HG03565 (cell line): ENCODE data around the gene L1TD1.
"Not testable (repeated sequence)": the region's sequence is repeated elsewhere in the genome, so short reads cannot be mapped to it uniquely, and the experiment has no call there.

Experiments used
- ATAC-seq: cut with Tn5 transposase; IDR thresholded peaks from one replicate; pipeline ENCODE4 v1.9.1; 2021; ENCODE audit warnings: mild to moderate bottlenecking, moderate library complexity; ENCODE audit not compliant: unreplicated experiment

Gene L1TD1

DNA sequence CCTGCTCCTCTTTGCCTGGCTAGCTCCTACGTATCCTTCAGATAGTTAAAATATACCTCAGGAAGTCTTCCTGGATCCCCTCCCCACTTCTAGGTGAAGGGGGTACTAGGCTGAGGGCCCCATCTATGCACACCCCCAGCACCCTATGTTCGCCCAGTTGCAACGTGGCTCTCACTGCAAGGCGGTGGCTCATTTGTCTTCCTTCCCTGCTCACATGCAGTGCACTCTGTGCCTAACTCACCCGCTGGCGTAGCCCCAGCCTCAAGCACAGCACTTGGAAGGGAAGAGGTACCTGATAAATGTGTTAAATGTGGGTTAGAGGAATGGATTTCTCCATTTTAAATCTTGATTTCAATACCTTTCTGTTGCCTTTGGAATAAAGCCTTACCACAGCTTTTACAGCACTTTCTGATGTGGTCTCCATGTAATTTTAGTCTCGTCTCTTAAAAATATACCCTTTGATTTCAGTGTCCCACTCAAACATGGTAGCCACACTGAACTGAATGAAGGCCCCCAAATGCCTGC lies 39.3 kb downstream of the L1TD1 start:
- ATAC-seq, result no peak

GRCh38 chr1:62234688-62235087 lies 40.0 kb downstream of the L1TD1 start:
- ATAC-seq, result no peak

GRCh38 chr1:62235576-62235975 lies 40.9 kb downstream of the L1TD1 start:
- ATAC-seq, result no peak

DNA sequence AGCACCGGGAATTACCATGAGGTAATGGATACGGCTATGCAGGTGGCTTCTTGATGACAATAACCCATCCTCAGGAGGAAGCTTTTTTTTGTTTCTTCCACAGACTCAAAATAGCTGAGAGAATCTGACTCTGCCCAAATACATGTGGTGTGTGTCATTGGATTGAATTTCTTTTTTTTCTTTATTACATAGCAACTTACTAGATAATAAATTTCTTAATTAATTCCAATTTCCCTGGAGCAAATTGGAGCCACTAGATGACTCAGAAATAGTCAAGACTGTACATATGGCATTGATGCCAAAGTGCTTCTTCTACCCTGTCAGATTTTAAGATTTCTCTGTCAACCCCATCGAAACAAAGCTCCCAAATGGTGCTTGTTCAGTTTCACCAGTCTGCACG lies 42.7 kb downstream of the L1TD1 start:
- no peak for ATAC-seq

DNA sequence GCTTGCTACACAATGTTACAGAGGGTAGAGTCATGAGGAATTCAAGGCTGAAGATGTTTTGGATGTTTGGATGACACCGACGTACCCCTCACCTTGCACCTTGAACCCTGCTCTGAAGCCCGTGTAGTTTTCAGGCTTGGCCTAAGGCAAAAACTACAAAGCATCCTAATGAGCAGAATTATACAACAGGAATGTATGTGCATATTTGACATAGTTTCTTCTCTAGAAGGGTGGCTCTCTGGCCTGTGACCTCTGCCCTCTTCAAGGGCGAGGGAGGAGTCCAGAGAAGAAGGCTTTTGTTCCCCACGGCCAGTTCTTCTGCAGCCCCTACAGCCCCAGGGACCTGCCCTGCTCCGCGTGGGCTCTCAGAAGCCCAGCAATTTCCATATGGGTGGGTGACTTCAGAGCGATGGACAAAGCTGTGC lies 43.3 kb downstream of the L1TD1 start:
- no peak for ATAC-seq

DNA sequence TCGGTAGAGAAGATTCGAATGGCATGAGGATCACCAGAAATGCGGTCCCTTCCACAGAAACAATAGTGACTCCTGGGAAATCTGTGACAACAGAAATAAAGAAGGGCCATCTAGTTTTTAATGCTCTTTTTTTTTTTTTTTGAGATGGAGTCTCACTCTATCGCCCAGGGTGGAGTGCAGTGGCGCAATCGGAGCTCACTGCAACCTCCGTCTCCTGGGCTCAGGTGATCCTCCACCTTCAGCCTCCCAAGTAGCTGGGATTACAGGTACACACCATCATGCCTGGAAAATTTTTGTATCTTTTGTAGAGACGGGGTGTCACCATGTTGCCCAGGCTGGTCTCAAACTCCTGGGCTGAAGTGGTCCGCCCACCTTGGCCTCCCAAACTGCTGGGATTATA lies 43.9 kb downstream of the L1TD1 start:
- no peak for ATAC-seq

DNA sequence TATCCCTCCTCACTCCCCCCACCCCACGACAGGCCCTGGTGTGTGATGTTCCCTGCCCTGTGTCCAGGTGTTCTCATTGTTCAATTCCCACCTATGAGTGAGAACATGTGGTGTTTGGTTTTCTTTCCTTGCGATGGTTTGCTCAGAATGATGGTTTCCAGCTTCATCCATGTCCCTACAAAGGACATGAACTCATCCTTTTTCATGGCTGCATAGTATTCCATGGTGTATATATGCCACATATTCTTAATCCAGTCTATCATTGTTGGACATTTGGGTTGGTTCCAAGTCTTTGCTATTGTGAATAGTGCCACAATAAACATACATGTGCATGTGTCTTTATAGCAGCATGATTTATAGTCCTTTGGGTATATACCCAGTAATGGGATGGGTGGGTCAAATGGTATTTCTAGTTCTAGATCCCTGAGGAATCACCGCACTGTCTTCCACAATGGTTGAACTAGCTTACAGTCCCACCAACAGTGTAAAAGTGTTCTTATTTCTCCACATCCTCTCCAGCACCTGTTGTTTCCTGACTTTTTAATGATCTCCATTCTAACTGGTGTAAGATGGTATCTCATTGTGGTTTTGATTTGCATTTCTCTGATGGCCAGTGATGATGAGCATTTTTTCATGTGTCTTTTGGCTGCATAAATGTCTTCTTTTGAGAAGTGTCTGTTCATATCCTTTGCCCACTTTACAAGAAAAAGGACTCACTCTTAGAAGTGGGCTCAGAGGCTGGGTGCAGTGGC lies 45.2 kb downstream of the L1TD1 start:
- not testable (repeated sequence) for ATAC-seq

DNA sequence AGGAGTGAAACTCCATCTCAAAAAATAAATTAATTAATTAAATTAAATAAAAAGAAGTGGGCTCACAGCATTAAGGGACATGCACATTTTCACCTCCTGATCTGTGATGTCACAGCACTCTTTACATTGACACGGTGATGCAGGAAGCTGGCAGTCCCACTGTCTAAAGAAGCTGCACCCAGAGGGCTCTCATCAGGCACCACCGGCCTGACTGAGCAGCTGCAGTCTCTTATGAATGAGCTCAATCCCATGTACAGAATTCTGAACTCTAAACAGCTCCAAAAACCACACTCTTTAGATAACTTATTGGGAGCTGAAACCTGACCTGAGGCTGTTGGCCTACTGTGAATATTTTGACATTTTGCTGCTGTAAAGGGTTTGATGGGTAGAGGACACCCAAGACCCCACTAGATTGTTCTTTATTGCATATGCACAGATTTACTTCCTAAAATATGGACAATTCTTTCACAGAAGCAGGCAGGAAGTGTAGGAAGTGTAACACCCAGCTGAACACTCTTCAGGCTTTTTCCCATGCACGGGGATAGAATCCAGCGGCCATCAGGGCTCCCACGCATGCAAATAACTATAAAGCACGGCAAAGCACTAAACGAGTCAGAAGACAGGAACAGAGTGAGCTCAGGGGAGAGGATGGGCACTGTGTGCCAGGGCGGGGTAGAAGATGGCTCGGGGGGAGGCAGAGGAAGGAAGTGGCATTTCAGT lies 46.2 kb downstream of the L1TD1 start:
- ATAC-seq, result no peak

DNA sequence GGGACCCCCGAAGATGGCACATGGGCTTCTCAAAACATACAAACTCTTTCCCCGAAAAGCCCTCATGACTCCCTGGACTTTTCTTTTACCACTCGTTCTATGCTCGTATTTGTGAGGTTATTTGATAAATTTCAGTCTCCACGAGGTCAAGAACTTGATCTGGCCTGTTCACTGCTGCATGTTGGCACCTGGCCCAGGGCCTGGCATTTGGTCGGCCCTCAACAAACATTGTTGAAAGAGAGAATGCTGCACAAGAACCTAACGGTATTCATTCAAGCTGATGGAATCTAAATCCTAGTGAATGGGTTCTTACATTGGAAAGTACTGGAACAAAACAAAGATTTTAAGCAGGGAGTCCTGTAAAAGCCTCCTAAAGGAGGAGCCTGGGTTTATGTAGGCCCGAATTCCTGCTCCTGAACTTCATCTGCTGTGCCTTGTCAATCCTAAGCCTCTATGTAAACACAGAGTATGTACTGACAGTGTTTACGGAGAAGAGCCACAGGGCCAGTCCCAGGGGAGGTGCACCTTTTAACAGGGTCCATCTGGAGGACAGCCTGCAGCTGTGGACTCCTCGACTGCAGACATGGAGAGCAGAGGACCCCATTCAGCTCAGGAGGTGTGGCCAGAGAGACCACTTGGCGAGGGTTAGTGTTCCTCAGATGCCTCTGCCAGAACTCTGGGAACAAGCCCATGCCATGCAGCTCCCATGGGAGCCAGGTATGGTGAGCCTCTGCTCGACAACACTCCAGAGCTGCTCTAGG lies 46.9 kb downstream of the L1TD1 start:
- ATAC-seq, result no peak

DNA sequence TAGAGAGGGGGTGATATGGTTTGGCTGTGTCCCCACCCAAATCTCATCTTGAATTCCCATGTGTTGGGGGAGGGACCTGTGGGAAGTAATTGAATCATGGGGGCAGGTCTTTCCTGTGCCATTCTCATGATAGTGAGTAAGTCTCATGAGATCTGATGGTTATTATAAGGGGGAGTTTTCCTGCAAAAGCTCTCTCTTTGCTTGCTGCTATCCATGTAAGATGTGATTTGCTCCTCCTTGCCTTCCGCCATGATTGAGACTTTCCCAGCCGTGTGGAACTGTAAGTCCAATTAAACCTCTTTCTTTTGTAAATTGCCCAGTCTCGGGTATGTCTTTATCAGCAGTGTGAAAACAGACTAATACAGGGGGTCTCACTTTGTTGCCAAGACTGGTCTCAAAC lies 49.7 kb downstream of the L1TD1 start:
- ATAC-seq, result not testable (repeated sequence)

GRCh38 chr1:62245201-62245600 lies 50.6 kb downstream of the L1TD1 start:
- ATAC-seq, result no peak

- ATAC-seq, result no peak
These were observed 52.9 kb downstream of the L1TD1 start for GRCh38 chr1:62247391-62248168.

- no peak for ATAC-seq
These were observed 55.6 kb downstream of the L1TD1 start for GRCh38 chr1:62250126-62250726.

GRCh38 chr1:62259551-62259950 lies 64.9 kb downstream of the L1TD1 start:
- ATAC-seq, result no peak

DNA sequence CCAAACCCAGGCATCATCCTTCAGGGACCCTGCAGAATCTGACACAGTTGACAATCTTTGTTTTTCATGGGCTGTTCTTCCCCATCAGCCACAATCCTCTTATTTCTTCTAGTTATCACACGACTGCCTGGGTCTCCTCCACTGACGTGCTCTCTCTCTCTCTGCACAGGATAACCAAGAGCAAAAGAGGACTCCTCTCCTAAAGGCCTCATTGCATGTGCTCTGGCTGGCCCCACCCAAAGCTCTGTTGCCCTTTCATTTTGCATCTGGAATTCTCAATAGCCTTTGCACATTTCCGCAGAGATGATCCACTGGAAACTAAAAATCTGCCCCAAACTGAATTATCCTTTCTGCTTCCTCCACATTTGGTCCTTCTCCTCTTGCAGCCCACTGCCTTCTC lies 66.0 kb downstream of the L1TD1 start:
- no peak for ATAC-seq
